Activated CD4-positive, CD25-positive, alpha-beta regulatory T cell treated with anti-CD3 and anti-CD28 coated beads, Interleukin-2, amount 50 U/mL, for 16 hours (primary cell): ENCODE results near the gene NCAN.
A peak's percentile ranks its signal among the peaks of the same experiment; 100 is the strongest.
"Not testable (repeated sequence)": the region's sequence is repeated elsewhere in the genome, so short reads cannot be mapped to it uniquely, and the experiment has no call there.

Experiments used
- DNase-seq: peaks from one replicate; pipeline ENCODE4 v3.0.0-alpha.2; 2020; ENCODE audit warnings: low read depth, low spot score

NCAN gene

GRCh38 chr19:19211499-19212420 lies at the start of gene NCAN:
TSS of gene NCAN (plus strand) at chr19:19211958. CDS start at chr19:19216954, 4,996 bp downstream.
- DNase-seq = no peak

- no peak for DNase-seq
Observed at GRCh38 chr19:19162495-19162894, 49.3 kb upstream of the NCAN start.

GRCh38 chr19:19165396-19165795 lies 46.4 kb upstream of the NCAN start:
- DNase-seq = no peak

GRCh38 chr19:19167612-19168011 lies 44.1 kb upstream of the NCAN start:
- no peak for DNase-seq

- DNase-seq = no peak
Observed at GRCh38 chr19:19169236-19170052, 42.3 kb upstream of the NCAN start.

GRCh38 chr19:19170053-19170872 lies 41.5 kb upstream of the NCAN start, which contains the start of gene MEF2B:
TSS of gene MEF2B (minus strand) at chr19:19170263. CDS start at chr19:19150735, 19,528 bp downstream.
- DNase-seq = peak; percentile 52

- DNase-seq = no peak
Observed at GRCh38 chr19:19170873-19171672, 40.7 kb upstream of the NCAN start.

GRCh38 chr19:19171821-19172532 lies 39.8 kb upstream of the NCAN start:
- DNase-seq = no peak

- not testable (repeated sequence) for DNase-seq
Observed at GRCh38 chr19:19173243-19173642, 38.5 kb upstream of the NCAN start.

GRCh38 chr19:19176950-19177349 lies 34.8 kb upstream of the NCAN start:
- DNase-seq = no peak

- no peak for DNase-seq
Observed at GRCh38 chr19:19179548-19180441, 32.0 kb upstream of the NCAN start.

- DNase-seq = no peak
Observed at GRCh38 chr19:19181488-19181998, 30.2 kb upstream of the NCAN start.

- peak; percentile 48 for DNase-seq
Observed at GRCh38 chr19:19185853-19186740, 25.7 kb upstream of the NCAN start.

- no peak for DNase-seq
Observed at GRCh38 chr19:19186742-19187141, 25.0 kb upstream of the NCAN start.

- DNase-seq = no peak
Observed at GRCh38 chr19:19191768-19192077, 20.0 kb upstream of the NCAN start.

- DNase-seq = peak; percentile 96
Observed at GRCh38 chr19:19192078-19192882, 19.5 kb upstream of the NCAN start, which contains the start of the genes BORCS8 and RFXANK. TSS of gene BORCS8 (minus strand) at chr19:19192152. CDS start at chr19:19192117, 35 bp downstream. TSS of gene RFXANK (plus strand) at chr19:19192258. CDS start at chr19:19193947, 1,689 bp downstream.

- no peak for DNase-seq
Observed at GRCh38 chr19:19192910-19193423, 18.8 kb upstream of the NCAN start.
